ENCODE results near the gene YEATS2.

- TF ChIP-seq POLR2A (IDR thresholded peaks at IDR 0.05; ENCODE audit: low read depth, low read length) (no peak), TAF1 (IDR thresholded peaks at IDR 0.05; ENCODE audit: borderline replicate concordance, low read depth, low read length) (no peak)
Measured at GRCh38 chr3:183697123-183697609, 431 bp upstream of the YEATS2 start.
